Panc1 (cell line): Measurements from ENCODE around the gene SH3GL1. TPM values are rescaled to one million over a fixed set of nuclear protein-coding genes. Genes with fewer than 3 reads are reported as not detected.
A peak's percentile ranks its signal among the peaks of the same experiment; 100 is the strongest.

Experiments
- ATAC-seq: fragments of 200-7000 bp; cut with Tn5 transposase; 2 replicates; pipeline ENCODE4 v1.9.1; 2020; ENCODE audit warnings: mild to moderate bottlenecking, moderate library complexity
- BruUV-seq: library from RNA; stranded (reverse); fragments of 400-500 nt; replicated peaks from 2 replicates; lab custom pipeline; 2021; lab: Mats Ljungman, UMichigan
- CTCF ChIA-PET: fragments of 300-600 bp; sonication (Branson Sonifier 250); formaldehyde crosslinking; loops from one replicate; lab custom pipeline; 2022; ENCODE audit warnings: antibody characterized with exemption; lab: Charles Lee
- POLR2A ChIA-PET: fragments of 300-600 bp; sonication (Branson Sonifier 250); formaldehyde crosslinking; loops from one replicate; lab custom pipeline; 2022; ENCODE audit warnings: antibody characterized with exemption; lab: Charles Lee
- DNase-seq: peaks from one replicate; pipeline ENCODE4 v3.0.0-alpha.2; 2010; ENCODE audit warnings: low read depth, low spot score
- H3K27ac ChIP-seq: 2 replicates; pipeline ENCODE4 v1.5.1; 2011; ENCODE audit warnings: mild to moderate bottlenecking, low read length, inconsistent platforms
- H3K27me3 ChIP-seq: fragments of 200-500 bp; sonication (Bioruptor generic); 2 replicates; pipeline ENCODE4 v1.6.0; 2014; ENCODE audit warnings: low read length, inconsistent platforms; ENCODE audit not compliant: control insufficient read depth, insufficient read depth
- H3K36me3 ChIP-seq: fragments of 200-500 bp; sonication (Bioruptor generic); 2 replicates; pipeline ENCODE4 v1.5.1; 2014; ENCODE audit warnings: inconsistent platforms, mild to moderate bottlenecking, low read length, moderate library complexity; ENCODE audit not compliant: control insufficient read depth, insufficient read depth
- H3K4me1 ChIP-seq: 2 replicates; pipeline ENCODE4 v1.5.1; 2011; ENCODE audit warnings: inconsistent platforms, mild to moderate bottlenecking, low read length, moderate library complexity; ENCODE audit not compliant: control insufficient read depth, insufficient read depth
- H3K4me3 ChIP-seq, 2 experiments: 2 replicates each; pipeline ENCODE4 v1.5.1; 2011 to 2012; ENCODE audit warnings: low read depth in 2 of 2, low read length in 2 of 2, mild to moderate bottlenecking in 2 of 2, inconsistent platforms in 1 of 2, moderate library complexity in 1 of 2
- H3K9me3 ChIP-seq: fragments of 200-500 bp; sonication (Bioruptor generic); 2 replicates; pipeline ENCODE4 v1.5.1; 2014; ENCODE audit warnings: low read depth, mild to moderate bottlenecking, inconsistent platforms, low read length, moderate library complexity; ENCODE audit not compliant: control insufficient read depth, insufficient read depth
- POLR2AphosphoS5 ChIP-seq: IDR thresholded peaks from 2 replicates; pipeline ENCODE4 v1.6.1; 2012; ENCODE audit warnings: mild to moderate bottlenecking, low read depth, low read length, moderate library complexity
- REST ChIP-seq, 2 experiments: IDR thresholded peaks; 2 replicates each; pipeline ENCODE4 v1.6.1; 2011 to 2012; ENCODE audit warnings: low read depth in 2 of 2, control low read depth in 1 of 2, low read length in 1 of 2, mild to moderate bottlenecking in 1 of 2, moderate library complexity in 1 of 2; ENCODE audit not compliant: insufficient read depth in 1 of 2
- SIN3A ChIP-seq: IDR thresholded peaks from 2 replicates; pipeline ENCODE4 v1.6.1; 2012; ENCODE audit warnings: low read depth, mild to moderate bottlenecking, low read length, moderate library complexity, borderline replicate concordance; ENCODE audit not compliant: insufficient read depth
- TCF7L2 ChIP-seq: IDR thresholded peaks from 2 replicates; pipeline ENCODE4 v1.6.1; 2011; ENCODE audit warnings: mild to moderate bottlenecking, low read depth, low read length, inconsistent platforms
- in situ Hi-C: cut with HindIII; loops from 2 replicates; pipeline ENCODE4 v1.10.0; 2016; ENCODE audit warnings: low sequenced_read_pairs, low pct_unique_long_range_greater_than_20kb
- intact Hi-C: fragments of 100-400 bp; cut with micrococcal nuclease; formaldehyde crosslinking; loops from one replicate; pipeline ENCODE4 v1.10.0; 2022; ENCODE audit not compliant: unreplicated experiment
- total RNA-seq: library from RNA; stranded (reverse); gene quantifications from one replicate; pipeline ENCODE4 v1.2.1, GENCODE V29; 2021; ENCODE audit not compliant: unreplicated experiment
- TF ChIP-seq, protein P1 (sequence below): fragments of 450-650 bp; IDR thresholded peaks from 2 replicates; pipeline ENCODE4 v1.5.1; 2017; ENCODE audit warnings: mild to moderate bottlenecking

The SH3GL1 gene
- total RNA-seq, 1 experiment from 2014 or later, result 57.1 TPM

DNA sequence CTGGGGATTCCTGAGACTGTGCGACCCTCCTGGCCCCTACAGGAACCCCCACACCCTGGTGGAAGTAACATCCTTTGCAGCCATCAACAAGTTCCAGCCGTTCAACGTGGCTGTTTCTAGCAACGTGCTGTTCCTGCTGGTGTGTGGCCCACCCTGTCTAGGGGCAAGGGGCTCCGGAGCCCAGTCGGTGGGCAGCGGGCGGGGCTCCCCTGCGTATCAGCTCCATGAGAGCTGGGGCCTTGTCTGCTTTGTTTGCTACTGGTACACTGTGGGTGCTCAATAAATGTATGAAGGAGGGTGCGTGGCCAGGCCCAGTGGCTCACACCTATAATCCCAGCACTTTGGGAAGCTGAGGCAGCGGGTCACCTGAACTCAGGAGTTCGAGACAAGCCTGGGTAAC is 46.1 kb downstream of the SH3GL1 start:
- intact Hi-C loops (no loop called here), in situ Hi-C loops (no loop called here)
- CTCF ChIA-PET, result no interaction called here

DNA sequence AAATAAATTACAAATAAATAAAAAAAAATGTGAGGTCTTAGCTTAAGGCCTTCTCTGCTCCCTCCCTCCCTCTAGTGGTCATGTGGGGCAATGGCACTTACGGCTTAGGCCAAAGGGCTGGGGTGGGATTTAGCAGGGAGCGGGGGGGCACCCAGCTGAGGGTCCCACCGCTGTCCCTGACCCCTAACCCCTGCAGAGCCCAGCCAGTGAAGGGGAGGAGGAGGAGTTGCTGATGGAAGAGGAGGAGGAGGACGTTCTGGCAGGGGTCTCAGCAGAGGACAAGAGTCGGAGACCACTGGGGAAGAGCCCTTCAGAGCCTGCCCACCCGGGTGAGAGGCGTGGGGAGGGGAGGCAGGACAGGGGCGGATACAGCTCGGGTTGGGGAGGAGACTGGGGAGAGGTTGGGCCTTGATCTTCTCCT is 47.6 kb downstream of the SH3GL1 start:
- no peak overlapping the region for H3K27ac ChIP-seq
- no peak for DNase-seq
- H3K4me1 ChIP-seq, result no peaks in the 10 kb centered on the region
- in situ Hi-C loops, result no loop called here
- no TSS peak for BruUV-seq
- intact Hi-C loops, result no loop called here
- no peaks in the 10 kb centered on the region for H3K9me3 ChIP-seq
- H3K4me3 ChIP-seq, result no peak overlapping the region
- ATAC-seq, result peak; percentile 66; the same call in 1 of the 2 replicates
- H3K36me3 ChIP-seq, result no peaks in the 10 kb centered on the region
- no peaks in the 10 kb centered on the region for H3K27me3 ChIP-seq
- TF ChIP-seq, protein P1, sequence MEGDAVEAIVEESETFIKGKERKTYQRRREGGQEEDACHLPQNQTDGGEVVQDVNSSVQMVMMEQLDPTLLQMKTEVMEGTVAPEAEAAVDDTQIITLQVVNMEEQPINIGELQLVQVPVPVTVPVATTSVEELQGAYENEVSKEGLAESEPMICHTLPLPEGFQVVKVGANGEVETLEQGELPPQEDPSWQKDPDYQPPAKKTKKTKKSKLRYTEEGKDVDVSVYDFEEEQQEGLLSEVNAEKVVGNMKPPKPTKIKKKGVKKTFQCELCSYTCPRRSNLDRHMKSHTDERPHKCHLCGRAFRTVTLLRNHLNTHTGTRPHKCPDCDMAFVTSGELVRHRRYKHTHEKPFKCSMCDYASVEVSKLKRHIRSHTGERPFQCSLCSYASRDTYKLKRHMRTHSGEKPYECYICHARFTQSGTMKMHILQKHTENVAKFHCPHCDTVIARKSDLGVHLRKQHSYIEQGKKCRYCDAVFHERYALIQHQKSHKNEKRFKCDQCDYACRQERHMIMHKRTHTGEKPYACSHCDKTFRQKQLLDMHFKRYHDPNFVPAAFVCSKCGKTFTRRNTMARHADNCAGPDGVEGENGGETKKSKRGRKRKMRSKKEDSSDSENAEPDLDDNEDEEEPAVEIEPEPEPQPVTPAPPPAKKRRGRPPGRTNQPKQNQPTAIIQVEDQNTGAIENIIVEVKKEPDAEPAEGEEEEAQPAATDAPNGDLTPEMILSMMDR, result peak; percentile 86
- TF ChIP-seq POLR2AphosphoS5, result no peak
- ChIA-PET CTCF (interaction anchor here (0.5 to 1.8 kb wide), 11 partner anchors 10 to 1302 kb away, joined by 3 to 15 read pairs (median 4); partner anchors contain the start of gene PLIN4), POLR2A (no interaction called here)

More for the DNA sequence above, 46.1 kb downstream of the SH3GL1 start:
- DNase-seq (no peak), ATAC-seq (no peak)
- Histone ChIP-seq H3K36me3 (no peaks in the 10 kb centered on the region), H3K9me3 (no peaks in the 10 kb centered on the region), H3K4me3 (no peak overlapping the region), H3K4me1 (no peaks in the 10 kb centered on the region; the same call in 1 of the 2 replicates), H3K27ac (no peak overlapping the region), H3K27me3 (no peaks in the 10 kb centered on the region)
- BruUV-seq, result no TSS peak
- POLR2A ChIA-PET, result no interaction called here
- TF ChIP-seq REST (IDR thresholded peaks at IDR 0.05; ENCODE audit: insufficient read depth in 1 of 2, low read depth in 2 of 2, low read length in 1 of 2) (no peak), TCF7L2 (no peak), SIN3A (no peak), POLR2AphosphoS5 (no peak)
- TF ChIP-seq, protein P1, result no peak
